Stimulated activated CD8-positive, alpha-beta memory T cell treated with anti-CD3 and anti-CD28 coated beads, Interleukin-7, amount 100 ng/mL, for 24 hours (primary cell): Measurements from ENCODE around the gene OTUD3.
A peak's percentile ranks its signal among the peaks of the same experiment; 100 is the strongest.
"Not testable (repeated sequence)": the region's sequence is repeated elsewhere in the genome, so short reads cannot be mapped to it uniquely, and the experiment has no call there.

ENCODE experiments used
- DNase-seq: peaks from one replicate; pipeline ENCODE4 v3.0.0-alpha.2; 2020; ENCODE audit warnings: low read depth

The OTUD3 gene

GRCh38 chr1:19918057-19918456 is 35.9 kb downstream of the OTUD3 start:
- peak; percentile 71 for DNase-seq

DNA sequence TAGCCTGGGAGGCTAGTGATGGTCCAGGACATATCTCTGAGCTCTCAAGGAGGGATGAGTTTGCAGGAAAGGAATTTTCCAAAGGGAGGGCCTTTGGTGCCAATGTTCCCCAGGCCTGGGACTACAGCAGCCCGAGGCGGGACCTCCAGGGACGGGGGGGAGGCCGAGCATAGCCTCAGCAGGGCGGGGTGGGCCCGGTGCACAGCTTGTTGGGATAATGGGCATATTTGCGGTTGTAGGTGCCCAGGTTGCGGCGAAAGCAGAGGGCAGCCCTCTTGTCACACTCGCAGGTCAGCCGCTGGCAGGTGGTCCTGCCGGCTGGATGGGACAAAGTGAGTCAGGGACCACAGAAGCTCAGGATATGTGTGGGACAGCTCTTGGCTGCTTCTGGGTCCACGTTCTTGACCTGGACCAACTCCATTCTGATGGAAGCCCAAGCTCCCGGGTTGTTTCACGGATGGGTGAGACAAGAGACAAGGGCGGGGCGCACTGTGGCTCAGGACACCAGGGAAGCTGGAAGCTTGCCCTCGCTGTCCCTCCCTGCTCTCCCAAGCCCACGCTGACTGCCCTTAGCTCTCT is 38.0 kb downstream of the OTUD3 start:
- no peak for DNase-seq

DNA sequence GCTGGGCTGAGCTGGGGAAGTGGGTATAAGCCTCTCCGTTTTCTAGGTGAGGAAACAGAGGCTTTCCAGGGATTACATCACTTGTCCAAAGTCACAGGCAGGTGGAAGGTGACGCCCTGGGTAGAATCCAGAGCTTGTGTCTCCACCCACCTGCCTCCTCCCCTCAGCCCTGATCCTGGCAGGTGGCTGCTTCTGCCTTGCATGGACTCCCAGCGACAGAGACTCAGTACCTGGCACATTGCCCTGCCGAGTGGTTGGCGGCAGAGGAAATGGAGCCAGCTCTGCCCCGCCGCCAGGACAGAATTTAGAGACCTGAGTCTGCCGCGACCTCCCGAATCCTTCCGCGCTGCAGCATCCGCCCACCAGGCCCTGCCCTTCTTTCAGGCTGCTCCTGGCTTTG is 39.1 kb downstream of the OTUD3 start:
- DNase-seq: no peak

DNA sequence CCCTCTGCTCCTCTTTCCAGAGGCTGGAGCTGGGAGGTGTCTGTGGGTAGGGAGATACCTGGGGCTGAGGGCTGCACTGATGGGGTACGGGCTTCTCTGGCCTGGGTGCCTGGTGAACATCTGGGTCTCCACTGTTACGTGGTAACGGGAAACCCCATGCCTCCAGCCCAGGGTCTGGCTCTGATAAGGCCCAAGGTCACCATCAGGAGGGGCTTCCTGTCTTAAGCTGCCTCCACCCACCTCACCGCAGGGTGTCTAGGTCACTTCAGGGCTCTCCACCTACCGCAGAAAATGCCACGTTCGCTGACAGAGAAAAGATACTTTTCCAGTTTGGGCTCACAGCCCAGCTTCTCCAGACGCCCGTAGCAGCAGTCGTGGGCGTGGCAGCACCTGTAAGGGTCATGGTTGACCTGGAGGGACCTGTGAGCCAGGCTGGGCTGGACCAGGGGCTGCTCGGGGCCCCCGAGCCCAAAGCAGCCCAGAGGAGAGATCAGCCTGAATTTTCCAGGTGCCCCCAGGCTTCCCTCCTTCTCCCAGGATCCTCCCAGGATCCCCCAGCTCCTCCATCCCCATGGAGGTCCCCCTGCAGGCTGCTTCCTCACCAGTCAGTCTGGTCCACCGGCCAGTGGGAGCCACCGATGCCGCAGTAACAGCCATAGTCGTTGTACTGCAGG is 40.0 kb downstream of the OTUD3 start:
- no peak for DNase-seq

- DNase-seq: no peak
Measured at GRCh38 chr1:19923137-19923952, 41.1 kb downstream of the OTUD3 start, which contains the start of gene PLA2G2E. Gene PLA2G2E, minus strand, starts transcription at chr1:19923617. Its CDS starts 58 bp downstream, at chr1:19923559.

DNA sequence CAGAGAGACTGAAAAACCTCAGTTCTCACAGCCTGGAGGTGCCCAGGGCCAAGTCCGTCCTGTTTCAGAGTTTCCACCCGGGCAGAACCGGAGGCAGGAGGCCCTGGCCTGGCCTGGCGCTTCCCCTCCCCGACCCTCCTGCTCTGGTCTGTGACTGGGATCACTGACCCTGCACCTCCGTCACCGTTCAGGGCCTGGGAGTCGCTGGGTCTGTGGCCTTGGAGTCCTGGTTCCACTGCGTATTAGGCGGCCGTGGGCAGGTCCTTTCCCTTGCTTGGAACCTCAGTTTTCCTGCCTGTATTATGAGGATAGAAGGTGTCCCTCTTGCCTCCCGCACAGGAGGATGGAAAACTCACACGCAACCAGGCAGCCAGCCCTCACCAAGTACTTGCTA is 41.8 kb downstream of the OTUD3 start:
- no peak for DNase-seq

DNA sequence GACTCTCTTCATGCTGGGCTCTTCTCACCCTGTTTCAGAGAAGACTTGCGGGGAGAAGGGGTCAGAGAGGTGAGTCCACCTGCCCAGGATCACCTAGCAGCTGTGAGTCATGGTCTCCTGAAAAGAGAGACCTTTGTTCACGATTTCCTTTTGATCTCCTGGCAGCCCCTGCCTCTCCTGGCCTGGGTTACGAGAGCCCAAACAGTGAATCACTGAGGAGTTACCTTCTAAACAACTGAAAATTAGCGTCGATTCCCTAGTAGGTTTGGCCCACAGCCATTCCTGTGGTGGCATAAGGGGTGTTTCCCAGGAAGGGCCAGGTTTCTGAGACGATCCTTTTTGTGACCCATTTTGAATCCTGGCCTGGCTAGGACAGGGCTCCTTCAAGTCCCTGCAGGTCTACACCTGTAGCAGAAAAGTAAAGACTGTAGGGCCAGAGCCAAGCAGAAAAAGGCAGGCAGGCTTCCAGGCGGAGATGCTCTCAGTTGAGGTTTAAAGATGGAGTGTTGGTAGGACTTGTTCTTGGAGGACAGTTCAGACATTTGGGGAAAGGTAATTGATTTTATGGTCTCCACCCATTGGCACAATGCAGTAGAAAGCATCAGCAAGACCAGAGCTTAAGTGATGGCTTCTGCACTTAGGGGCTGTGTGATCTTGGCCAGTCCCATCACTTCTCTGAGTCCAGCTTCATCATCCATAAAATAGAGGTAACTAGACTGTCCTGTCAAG is 43.3 kb downstream of the OTUD3 start:
- DNase-seq: no peak

GRCh38 chr1:19926296-19927129 is 44.3 kb downstream of the OTUD3 start:
- no peak for DNase-seq

GRCh38 chr1:19927130-19927421 is 44.9 kb downstream of the OTUD3 start:
- not testable (repeated sequence) for DNase-seq

DNA sequence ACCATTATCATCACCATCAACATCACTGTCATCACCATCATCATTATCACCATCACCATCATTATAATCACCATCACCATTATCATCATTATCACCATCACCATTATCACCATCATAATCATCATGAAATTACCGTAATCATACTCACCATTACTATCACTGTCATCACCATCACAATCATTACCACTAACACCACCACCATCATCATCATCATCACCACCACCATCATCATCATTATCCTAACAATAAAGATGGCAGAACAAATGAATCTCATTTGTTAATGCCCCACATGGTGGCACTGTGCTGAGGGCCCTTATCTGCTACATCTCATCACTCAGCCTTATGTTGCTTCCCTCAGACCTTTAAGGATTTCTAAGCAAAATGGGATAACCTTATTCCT is 50.7 kb downstream of the OTUD3 start:
- no peak for DNase-seq

GRCh38 chr1:19934336-19934735 is 52.1 kb downstream of the OTUD3 start:
- DNase-seq: no peak

- no peak for DNase-seq
Measured at GRCh38 chr1:19936061-19936750, 54.0 kb downstream of the OTUD3 start.

DNA sequence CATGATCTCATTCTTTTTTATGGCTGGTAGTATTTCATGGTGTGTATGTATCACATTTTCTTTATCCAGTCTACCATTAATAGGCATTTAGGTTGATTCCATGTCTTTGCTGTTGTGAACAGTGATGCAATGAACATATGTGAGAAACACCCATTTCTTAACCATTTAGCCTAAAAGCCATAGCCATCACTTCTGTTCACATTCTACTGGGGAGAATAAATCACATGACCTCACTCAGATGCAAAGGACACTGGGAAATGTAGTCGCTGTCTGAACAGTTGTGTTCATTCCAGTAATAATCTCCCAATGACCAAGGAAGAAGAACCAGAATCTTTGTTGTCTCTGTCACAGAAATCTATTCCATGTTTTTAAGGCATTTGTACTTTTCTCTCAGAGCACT is 56.3 kb downstream of the OTUD3 start:
- no peak for DNase-seq

- no peak for DNase-seq
Measured at GRCh38 chr1:19940486-19941205, 58.5 kb downstream of the OTUD3 start.

DNA sequence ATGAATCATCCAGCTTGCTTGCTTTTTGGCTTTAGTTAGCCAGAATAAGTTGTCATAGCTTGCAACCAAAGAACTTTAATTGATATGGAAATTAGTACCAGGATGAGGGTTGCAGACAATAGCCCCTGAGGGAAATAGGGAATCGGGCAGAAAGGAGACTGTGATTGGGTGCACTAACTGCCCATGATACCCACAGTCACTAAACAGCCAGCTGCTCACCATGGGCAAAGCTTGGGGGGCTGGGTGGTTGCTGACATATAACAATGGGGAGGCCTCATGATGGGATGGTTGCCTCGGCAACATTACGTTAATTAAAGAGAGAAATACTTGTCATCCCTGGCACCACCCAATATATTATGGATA is 59.0 kb downstream of the OTUD3 start:
- DNase-seq: no peak

DNA sequence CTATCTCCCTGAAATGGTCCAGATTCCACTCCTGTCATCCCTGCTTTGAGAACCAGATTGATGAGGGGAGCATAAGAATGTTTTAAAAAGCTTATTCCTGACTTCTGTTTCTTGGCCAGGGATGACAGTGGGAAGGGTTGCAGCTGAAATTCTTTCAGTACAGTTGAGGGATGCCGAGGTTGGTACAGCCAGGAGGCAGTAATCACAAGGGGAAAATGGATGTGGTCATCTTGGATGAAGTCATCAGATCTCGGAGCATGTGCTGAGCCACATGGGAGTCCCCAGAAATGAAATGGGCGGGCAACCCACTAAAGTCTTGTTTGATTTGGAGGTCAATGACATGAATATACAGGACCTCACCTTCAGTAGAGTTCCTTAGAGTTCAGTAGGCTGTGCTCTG is 59.9 kb downstream of the OTUD3 start:
- no peak for DNase-seq

DNA sequence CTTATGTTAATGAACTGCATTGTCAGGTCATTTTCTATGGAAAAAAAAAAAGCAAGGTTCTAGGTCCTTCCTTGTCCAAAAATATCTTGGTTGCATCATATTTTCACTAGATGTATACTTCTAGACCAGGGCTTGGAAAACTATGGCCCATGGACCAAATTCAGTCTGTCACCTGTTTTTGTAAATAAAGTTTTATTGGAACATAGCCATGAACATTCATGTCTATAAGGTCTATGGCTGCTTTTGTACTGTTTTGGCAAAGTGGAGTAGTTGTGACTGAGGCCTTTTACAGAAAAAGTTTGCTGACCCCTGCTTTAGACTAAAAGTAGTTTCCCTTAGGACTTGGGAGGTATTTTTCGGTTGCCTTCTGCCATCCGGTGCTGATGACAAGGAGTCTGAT is 60.5 kb downstream of the OTUD3 start:
- no peak for DNase-seq

DNA sequence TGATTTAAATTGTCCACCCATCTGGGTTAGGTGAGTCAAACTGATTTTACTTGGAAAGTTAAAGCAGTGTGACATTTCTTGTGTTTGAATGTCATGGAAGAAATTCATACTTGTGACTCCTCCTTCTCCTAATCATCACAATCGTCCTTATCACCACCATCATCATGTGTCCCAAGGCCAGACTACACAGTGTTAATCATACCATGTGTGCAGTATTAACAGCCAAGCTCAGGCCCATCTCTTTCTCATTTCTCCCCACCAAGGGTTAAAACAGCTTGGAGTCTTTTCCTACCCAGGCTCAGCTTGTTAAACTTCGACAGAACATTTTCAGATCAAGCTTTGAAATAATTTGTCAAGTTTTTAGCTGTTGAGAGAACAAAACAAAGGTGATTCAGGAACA is 63.7 kb downstream of the OTUD3 start:
- no peak for DNase-seq

- no peak for DNase-seq
Measured at GRCh38 chr1:19946331-19946751, 64.1 kb downstream of the OTUD3 start.

- no peak for DNase-seq
Measured at GRCh38 chr1:19946971-19947370, 64.8 kb downstream of the OTUD3 start.

GRCh38 chr1:19949016-19949415 is 66.8 kb downstream of the OTUD3 start:
- DNase-seq: no peak
